AG09309 (cell line): ENCODE data around the gene PABPC1L.

ENCODE experiments used
- DNase-seq: peaks from one replicate; pipeline ENCODE4 v3.0.0-alpha.2; 2010; ENCODE audit warnings: low read depth
- H3K4me3 ChIP-seq: 2 replicates; pipeline ENCODE4 v1.5.1; 2011; ENCODE audit warnings: mild to moderate bottlenecking, low read depth, low read length, moderate library complexity; ENCODE audit not compliant: control insufficient read depth
- TF ChIP-seq, protein P1 (sequence below): IDR thresholded peaks from 2 replicates; pipeline ENCODE4 v1.5.1; 2011; ENCODE audit warnings: mild to moderate bottlenecking, low read depth, low read length, inconsistent platforms; ENCODE audit not compliant: insufficient read depth, control insufficient read depth; ENCODE audit errors: missing control alignments

PABPC1L gene

GRCh38 chr20:44928595-44928994 lies 18.7 kb downstream of the PABPC1L start:
- TF ChIP-seq, protein P1, sequence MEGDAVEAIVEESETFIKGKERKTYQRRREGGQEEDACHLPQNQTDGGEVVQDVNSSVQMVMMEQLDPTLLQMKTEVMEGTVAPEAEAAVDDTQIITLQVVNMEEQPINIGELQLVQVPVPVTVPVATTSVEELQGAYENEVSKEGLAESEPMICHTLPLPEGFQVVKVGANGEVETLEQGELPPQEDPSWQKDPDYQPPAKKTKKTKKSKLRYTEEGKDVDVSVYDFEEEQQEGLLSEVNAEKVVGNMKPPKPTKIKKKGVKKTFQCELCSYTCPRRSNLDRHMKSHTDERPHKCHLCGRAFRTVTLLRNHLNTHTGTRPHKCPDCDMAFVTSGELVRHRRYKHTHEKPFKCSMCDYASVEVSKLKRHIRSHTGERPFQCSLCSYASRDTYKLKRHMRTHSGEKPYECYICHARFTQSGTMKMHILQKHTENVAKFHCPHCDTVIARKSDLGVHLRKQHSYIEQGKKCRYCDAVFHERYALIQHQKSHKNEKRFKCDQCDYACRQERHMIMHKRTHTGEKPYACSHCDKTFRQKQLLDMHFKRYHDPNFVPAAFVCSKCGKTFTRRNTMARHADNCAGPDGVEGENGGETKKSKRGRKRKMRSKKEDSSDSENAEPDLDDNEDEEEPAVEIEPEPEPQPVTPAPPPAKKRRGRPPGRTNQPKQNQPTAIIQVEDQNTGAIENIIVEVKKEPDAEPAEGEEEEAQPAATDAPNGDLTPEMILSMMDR = no peak
- DNase-seq = no peak

GRCh38 chr20:44930517-44931168 lies 20.8 kb downstream of the PABPC1L start:
- no peak overlapping the region for H3K4me3 ChIP-seq
- TF ChIP-seq, protein P1 = no peak
- no peak for DNase-seq

More at GRCh38 chr20:44928595-44928994, 18.7 kb downstream of the PABPC1L start:
- no peak overlapping the region for H3K4me3 ChIP-seq

- no peak for DNase-seq
Measured at GRCh38 chr20:44931911-44932310, 22.1 kb downstream of the PABPC1L start.

DNA sequence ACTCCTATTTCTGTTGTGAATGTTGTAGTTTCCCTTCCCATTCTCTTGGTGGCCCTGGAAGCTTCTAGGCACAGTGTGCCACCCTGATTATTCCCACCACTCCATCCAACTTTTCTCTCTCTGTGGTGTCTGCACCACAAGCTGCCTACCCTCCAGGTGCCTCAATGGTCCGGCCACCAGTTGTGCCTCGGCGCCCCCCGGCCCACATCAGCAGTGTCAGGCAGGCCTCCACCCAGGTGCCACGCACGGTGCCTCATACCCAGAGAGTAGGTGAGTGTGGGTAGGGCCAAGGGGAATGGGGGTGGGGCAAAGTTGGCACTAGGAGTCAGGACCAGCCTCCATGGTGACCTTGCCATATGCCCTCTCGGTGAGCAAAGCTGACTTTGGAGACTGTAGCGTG lies 23.1 kb downstream of the PABPC1L start:
- DNase-seq = no peak
- no peak overlapping the region for H3K4me3 ChIP-seq
- TF ChIP-seq, protein P1 = no peak

More at GRCh38 chr20:44931911-44932310, 22.1 kb downstream of the PABPC1L start:
- H3K4me3 ChIP-seq = no peak overlapping the region
- TF ChIP-seq, protein P1 = no peak

DNA sequence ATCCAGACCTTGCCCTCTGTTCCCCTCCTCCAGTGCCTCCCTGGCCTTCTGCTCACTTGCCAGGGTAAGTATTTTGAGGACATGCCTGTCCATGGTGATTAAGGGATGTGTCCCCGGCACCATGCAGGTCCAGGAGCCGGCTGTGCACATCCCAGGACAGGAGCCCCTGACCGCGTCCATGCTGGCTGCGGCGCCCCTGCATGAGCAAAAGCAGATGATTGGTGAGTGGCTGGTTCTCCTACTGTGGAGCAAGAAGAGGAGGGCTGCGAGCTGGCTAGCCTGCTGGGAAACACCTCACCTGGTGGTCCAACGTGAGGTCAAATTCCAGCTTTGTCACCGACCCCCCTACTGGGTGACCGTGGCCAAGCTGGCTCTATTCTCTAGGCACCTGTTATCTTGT lies 26.6 kb downstream of the PABPC1L start:
- TF ChIP-seq, protein P1 = no peak
- H3K4me3 ChIP-seq = no peak overlapping the region
- DNase-seq = no peak

DNA sequence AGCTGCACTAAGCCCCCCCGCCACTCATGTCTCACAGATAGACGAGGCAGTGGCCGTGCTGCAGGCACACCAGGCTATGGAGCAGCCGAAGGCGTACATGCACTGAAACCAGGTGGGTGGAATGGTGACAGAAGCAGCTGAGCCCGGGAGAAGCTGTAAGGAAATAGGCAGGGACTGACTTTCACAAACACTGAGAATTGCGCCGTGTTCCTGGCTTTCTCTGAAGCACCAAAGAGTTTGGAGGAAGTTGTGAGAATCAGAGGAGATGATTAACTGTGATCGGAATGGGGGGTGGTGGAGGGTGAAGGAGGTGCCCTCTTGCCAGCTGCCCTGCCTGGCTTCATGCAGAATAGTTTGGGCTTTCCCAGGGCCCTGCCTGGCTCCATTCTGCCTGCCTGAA lies 28.8 kb downstream of the PABPC1L start:
- TF ChIP-seq, protein P1 = no peak
- no peak for DNase-seq
- H3K4me3 ChIP-seq = no peak overlapping the region
